CD4-positive, CD25-positive, alpha-beta regulatory T cell (primary cell): ENCODE results near the gene CACNA1B. TPM values are rescaled to one million over a fixed set of nuclear protein-coding genes. Genes with fewer than 3 reads are reported as not detected.

Source experiments
- ATAC-seq, 2 donors: fragments of 150-1000 bp; cut with Tn5 transposase; one replicate each; pipeline ENCODE4 v1.10.0; 2021; ENCODE audit warnings: low read depth in 2 of 2, moderate number of reproducible peaks in 2 of 2, moderate library complexity in 1 of 2
- DNase-seq, 3 donors: peaks; one replicate each; pipeline versions ENCODE4 v3.0.0 to v3.0.0-alpha.2; 2012 to 2022; ENCODE audit warnings: mixed read lengths in 1 of 3
- H3K27ac ChIP-seq: one replicate; pipeline ENCODE4 v1.7.0; 2013; ENCODE audit warnings: mild to moderate bottlenecking, low read length; ENCODE audit not compliant: insufficient read depth, poor library complexity, severe bottlenecking
- H3K27me3 ChIP-seq: one replicate; pipeline ENCODE4 v1.7.0; 2013; ENCODE audit warnings: low read length; ENCODE audit not compliant: control insufficient read depth, insufficient read depth
- H3K36me3 ChIP-seq: one replicate; pipeline ENCODE4 v1.7.0; 2013; ENCODE audit warnings: mild to moderate bottlenecking, low read length, moderate library complexity; ENCODE audit not compliant: control insufficient read depth, insufficient read depth
- H3K4me1 ChIP-seq: 2 replicates; pipeline ENCODE4 v1.7.0; 2013; ENCODE audit warnings: mild to moderate bottlenecking, low read length; ENCODE audit not compliant: insufficient read depth, control insufficient read depth, poor library complexity, severe bottlenecking
- H3K4me3 ChIP-seq: one replicate; pipeline ENCODE4 v1.7.0; 2013; ENCODE audit warnings: low read depth, mild to moderate bottlenecking, low read length, moderate library complexity
- H3K9me3 ChIP-seq, 2 experiments: 1 replicate in 1 of 2; 2 replicates in 1 of 2; pipeline ENCODE4 v1.7.0; 2013; ENCODE audit warnings: low read length in 2 of 2, mild to moderate bottlenecking in 1 of 2, moderate library complexity in 1 of 2; ENCODE audit not compliant: control insufficient read depth in 2 of 2
- H3K27ac Mint-ChIP-seq, 3 donors: one replicate each; pipeline ENCODE4 v1.8.0; 2020 to 2022; ENCODE audit warnings: mild to moderate bottlenecking in 3 of 3, mixed read lengths in 3 of 3, moderate library complexity in 2 of 3
- H3K27me3 Mint-ChIP-seq: one replicate; pipeline ENCODE4 v1.8.0; 2022; ENCODE audit warnings: mild to moderate bottlenecking, mixed read lengths
- H3K36me3 Mint-ChIP-seq: one replicate; pipeline ENCODE4 v1.8.0; 2020; ENCODE audit warnings: mixed read lengths
- H3K4me1 Mint-ChIP-seq, 4 donors: one replicate each; pipeline ENCODE4 v1.8.0; 2020 to 2022; ENCODE audit warnings: mixed read lengths in 4 of 4, mild to moderate bottlenecking in 1 of 4
- H3K4me3 Mint-ChIP-seq, 4 donors: one replicate each; pipeline ENCODE4 v1.8.0; 2020 to 2022; ENCODE audit warnings: mild to moderate bottlenecking in 4 of 4, mixed read lengths in 4 of 4, moderate library complexity in 3 of 4
- H3K9me3 Mint-ChIP-seq, 7 donors: one replicate each; pipeline ENCODE4 v1.8.0; 2020 to 2022; ENCODE audit warnings: mixed read lengths in 7 of 7, mild to moderate bottlenecking in 3 of 7, moderate library complexity in 2 of 7
- polyA plus RNA-seq, 4 donors: library from polyadenylated mRNA; unstranded; fragments of 300-500 nt; fragmentation: Illumina TruSeq; gene quantifications; one replicate each; pipeline ENCODE4 v1.2.3, GENCODE V29; 2021
- total RNA-seq: library from RNA; stranded (reverse); gene quantifications from one replicate; pipeline ENCODE4 v1.2.3, GENCODE V29; 2022

The CACNA1B gene
- total and polyA plus RNA-seq, 5 donors from 2014 or later = not detected

DNA sequence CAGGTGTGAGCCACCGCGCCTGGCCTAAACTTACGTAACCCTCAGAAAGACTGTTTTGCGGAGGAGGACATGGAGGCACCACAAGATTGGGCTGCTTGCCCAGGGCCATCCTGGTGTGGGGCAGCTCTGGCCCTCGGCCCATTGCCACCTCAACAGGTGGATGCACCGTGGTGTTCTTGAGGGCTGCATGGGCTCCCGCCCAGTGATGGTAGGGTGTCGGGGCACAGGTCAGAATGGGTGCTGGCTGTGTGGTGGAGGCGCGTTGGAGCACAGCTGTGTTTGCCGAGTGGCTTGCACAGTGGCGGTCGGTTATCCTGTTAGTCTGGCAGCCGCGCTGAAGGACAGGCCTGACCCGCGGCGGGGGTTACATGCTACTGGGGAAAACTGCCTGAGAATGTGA lies 196.9 kb downstream of the CACNA1B start:
- DNase-seq (no peak), ATAC-seq (no peak)
- Histone ChIP-seq H3K27me3 (no peaks in the 10 kb centered on the region), H3K36me3 (no peaks in the 10 kb centered on the region), H3K27ac (no peak overlapping the region), H3K9me3 (no peaks in the 10 kb centered on the region), H3K4me1 (no peaks in the 10 kb centered on the region), H3K4me3 (no peak overlapping the region)
- H3K4me1 Mint-ChIP-seq = no peaks in the 10 kb centered on the region
- peaks cover 7% of the 10 kb centered on the region for H3K27me3 Mint-ChIP-seq
- no peak overlapping the region for H3K27ac Mint-ChIP-seq
- H3K36me3 Mint-ChIP-seq = no peaks in the 10 kb centered on the region
- H3K4me3 Mint-ChIP-seq = no peak overlapping the region
- H3K9me3 Mint-ChIP-seq = peaks cover 0 to 2% (median 0%) of the 10 kb centered on the region in 7 donors

DNA sequence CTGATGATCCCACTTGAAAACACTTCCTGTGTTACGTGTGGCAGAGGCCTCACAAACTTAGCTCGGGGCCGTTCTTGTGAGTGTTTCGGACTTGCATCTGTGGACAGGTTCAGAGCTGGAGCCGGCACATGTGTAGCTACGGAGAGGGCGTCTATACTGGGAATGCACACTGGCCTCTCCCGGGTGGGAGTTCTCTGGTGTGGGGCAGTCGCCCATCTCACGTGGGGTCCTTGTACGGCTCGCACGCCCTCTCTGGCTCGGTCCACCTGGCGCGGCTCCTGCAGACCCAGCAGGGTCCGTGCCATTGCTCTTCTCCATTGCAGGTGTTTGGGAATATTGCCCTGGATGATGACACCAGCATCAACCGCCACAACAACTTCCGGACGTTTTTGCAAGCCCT lies 197.9 kb downstream of the CACNA1B start:
- no peak for ATAC-seq
- peaks cover 0 to 4% (median 0%) of the 10 kb centered on the region in 7 donors for H3K9me3 Mint-ChIP-seq
- no peak overlapping the region for H3K4me3 Mint-ChIP-seq
- Histone ChIP-seq H3K27me3 (no peaks in the 10 kb centered on the region), H3K27ac (no peak overlapping the region), H3K4me3 (no peak overlapping the region), H3K4me1 (no peaks in the 10 kb centered on the region), H3K9me3 (no peaks in the 10 kb centered on the region), H3K36me3 (no peaks in the 10 kb centered on the region)
- no peak overlapping the region for H3K27ac Mint-ChIP-seq
- no peak for DNase-seq
- H3K36me3 Mint-ChIP-seq = no peaks in the 10 kb centered on the region
- H3K27me3 Mint-ChIP-seq = peaks cover 2% of the 10 kb centered on the region
- H3K4me1 Mint-ChIP-seq = no peaks in the 10 kb centered on the region

DNA sequence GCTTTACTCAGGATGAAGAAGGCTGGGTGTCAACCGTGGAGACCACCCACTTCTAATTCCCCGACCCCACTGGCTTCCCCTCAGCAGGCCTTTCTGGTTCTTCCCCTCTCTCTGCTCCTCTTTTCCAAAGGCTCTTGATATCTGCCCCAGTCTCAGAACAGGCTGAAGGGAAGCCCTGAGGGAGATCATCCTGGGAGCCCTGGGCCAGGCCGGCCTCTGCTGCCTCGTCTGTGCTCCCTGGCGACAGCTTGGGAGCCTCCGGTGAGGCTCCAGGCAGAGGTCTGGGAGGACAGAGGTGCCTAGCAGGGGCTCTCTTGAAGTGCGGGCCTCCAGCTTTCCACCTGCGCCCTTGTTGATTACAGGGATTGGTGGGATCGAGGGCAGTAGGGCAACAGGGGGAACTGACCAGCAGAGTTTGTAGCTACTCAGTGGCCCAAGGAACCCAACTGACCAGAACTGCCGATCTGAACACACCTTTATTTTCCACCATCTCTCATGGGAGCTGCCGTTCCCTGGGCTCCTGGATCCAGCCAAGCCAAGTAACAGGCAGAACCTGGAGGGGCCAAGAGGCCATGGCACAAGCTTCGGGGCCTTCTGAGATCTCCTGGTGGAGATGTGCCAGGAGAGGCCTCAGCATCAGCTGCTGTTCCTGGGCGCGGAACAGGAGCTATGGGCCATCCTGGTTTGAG lies 198.5 kb downstream of the CACNA1B start:
- Mint-ChIP-seq H3K9me3 (peaks cover 0 to 4% (median 0%) of the 10 kb centered on the region in 7 donors), H3K4me1 (no peaks in the 10 kb centered on the region), H3K36me3 (no peaks in the 10 kb centered on the region), H3K27ac (no peak overlapping the region), H3K27me3 (no peaks in the 10 kb centered on the region), H3K4me3 (no peak overlapping the region)
- H3K9me3 ChIP-seq = no peaks in the 10 kb centered on the region
- ATAC-seq (no peak), DNase-seq (no peak)
- H3K4me3 ChIP-seq = no peak overlapping the region
- no peaks in the 10 kb centered on the region for H3K4me1 ChIP-seq
- H3K27ac ChIP-seq = no peak overlapping the region
- no peaks in the 10 kb centered on the region for H3K36me3 ChIP-seq
- no peaks in the 10 kb centered on the region for H3K27me3 ChIP-seq

DNA sequence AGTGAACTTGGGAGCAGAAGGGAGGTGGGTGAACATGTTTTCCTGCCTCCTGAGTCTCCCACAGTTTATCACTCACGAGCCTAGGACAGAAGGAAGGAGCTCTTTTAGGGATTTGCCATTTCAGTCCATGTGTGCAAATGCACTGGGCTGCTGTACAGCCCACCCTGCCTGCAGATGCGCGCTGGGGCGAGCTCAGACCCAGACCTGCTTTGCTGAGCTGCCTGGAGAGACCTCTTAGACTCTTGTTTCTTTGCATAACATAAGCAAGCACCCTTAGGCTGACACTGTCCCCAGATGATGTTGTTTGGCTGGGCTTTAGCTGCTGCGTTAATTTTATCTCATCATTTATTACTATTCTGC lies 199.0 kb downstream of the CACNA1B start:
- Mint-ChIP-seq H3K4me1 (no peaks in the 10 kb centered on the region), H3K9me3 (peaks cover 0 to 5% (median 0%) of the 10 kb centered on the region in 7 donors), H3K36me3 (no peaks in the 10 kb centered on the region), H3K27me3 (no peaks in the 10 kb centered on the region), H3K27ac (no peak overlapping the region), H3K4me3 (no peak overlapping the region)
- H3K36me3 ChIP-seq = no peaks in the 10 kb centered on the region
- DNase-seq = no peak
- H3K9me3 ChIP-seq = no peaks in the 10 kb centered on the region
- H3K4me3 ChIP-seq = no peak overlapping the region
- no peak overlapping the region for H3K27ac ChIP-seq
- no peaks in the 10 kb centered on the region for H3K27me3 ChIP-seq
- ATAC-seq = no peak
- H3K4me1 ChIP-seq = no peaks in the 10 kb centered on the region

DNA sequence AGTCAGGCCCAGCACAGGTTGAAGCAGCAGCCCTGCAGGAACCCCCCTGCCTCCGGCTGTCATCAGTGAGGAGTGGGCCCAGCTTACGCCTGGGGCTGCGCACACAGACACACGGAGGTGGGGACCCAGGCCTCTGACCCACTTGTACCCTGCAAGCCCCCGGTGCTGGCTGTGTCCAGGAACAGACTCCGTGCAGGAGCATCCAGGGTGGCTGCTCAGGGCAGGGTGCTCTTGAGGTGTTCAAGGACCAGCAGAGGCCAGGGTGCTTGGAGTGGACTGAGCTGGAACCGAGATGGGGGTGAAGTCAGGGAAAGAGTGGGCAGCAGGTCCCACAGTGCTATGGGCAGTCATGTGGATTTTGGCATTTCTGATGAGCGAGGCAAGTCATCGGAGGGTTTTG lies 199.5 kb downstream of the CACNA1B start:
- H3K36me3 Mint-ChIP-seq = no peaks in the 10 kb centered on the region
- no peaks in the 10 kb centered on the region for H3K4me1 Mint-ChIP-seq
- H3K9me3 ChIP-seq = no peaks in the 10 kb centered on the region
- no peaks in the 10 kb centered on the region for H3K27me3 ChIP-seq
- no peak overlapping the region for H3K27ac ChIP-seq
- H3K4me1 ChIP-seq = no peaks in the 10 kb centered on the region
- H3K9me3 Mint-ChIP-seq = peaks cover 0 to 5% (median 0%) of the 10 kb centered on the region in 7 donors
- ATAC-seq = no peak
- H3K36me3 ChIP-seq = no peaks in the 10 kb centered on the region
- no peak overlapping the region for H3K27ac Mint-ChIP-seq
- no peak overlapping the region for H3K4me3 Mint-ChIP-seq
- no peaks in the 10 kb centered on the region for H3K27me3 Mint-ChIP-seq
- no peak for DNase-seq
- H3K4me3 ChIP-seq = no peak overlapping the region

DNA sequence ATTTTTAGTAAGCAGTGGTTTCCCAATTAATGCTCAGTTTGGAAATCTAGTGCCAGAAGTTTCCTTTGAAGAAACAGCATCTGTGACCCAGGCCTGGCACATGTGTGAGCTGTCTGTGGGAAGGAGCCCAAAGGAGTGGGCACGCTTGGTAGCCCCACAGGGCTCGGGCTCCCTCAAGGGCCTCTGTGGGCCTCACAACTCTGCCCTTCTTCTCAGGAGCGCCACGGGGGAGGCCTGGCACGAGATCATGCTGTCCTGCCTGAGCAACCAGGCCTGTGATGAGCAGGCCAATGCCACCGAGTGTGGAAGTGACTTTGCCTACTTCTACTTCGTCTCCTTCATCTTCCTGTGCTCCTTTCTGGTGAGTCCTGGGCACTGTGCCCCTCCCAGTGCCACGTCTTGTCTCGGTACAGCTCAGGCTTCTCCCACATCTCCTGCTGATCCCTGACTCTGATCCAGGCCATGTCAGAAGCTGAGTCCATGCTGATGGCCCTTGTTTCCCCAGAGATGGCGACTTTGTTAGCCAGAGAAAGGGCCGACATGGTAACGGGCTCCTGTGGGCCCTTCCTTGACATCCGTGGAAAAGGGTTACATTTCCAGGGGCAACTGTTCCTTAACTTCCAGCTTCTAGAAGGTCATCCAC lies 200.4 kb downstream of the CACNA1B start:
- ATAC-seq (no peak), DNase-seq (no peak)
- Histone ChIP-seq H3K36me3 (no peaks in the 10 kb centered on the region), H3K9me3 (no peaks in the 10 kb centered on the region), H3K27ac (no peak overlapping the region), H3K4me3 (no peak overlapping the region), H3K27me3 (no peaks in the 10 kb centered on the region), H3K4me1 (no peaks in the 10 kb centered on the region)
- no peaks in the 10 kb centered on the region for H3K27me3 Mint-ChIP-seq
- peaks cover 0 to 5% (median 0%) of the 10 kb centered on the region in 7 donors for H3K9me3 Mint-ChIP-seq
- no peaks in the 10 kb centered on the region for H3K4me1 Mint-ChIP-seq
- no peaks in the 10 kb centered on the region for H3K36me3 Mint-ChIP-seq
- no peak overlapping the region for H3K4me3 Mint-ChIP-seq
- no peak overlapping the region for H3K27ac Mint-ChIP-seq

DNA sequence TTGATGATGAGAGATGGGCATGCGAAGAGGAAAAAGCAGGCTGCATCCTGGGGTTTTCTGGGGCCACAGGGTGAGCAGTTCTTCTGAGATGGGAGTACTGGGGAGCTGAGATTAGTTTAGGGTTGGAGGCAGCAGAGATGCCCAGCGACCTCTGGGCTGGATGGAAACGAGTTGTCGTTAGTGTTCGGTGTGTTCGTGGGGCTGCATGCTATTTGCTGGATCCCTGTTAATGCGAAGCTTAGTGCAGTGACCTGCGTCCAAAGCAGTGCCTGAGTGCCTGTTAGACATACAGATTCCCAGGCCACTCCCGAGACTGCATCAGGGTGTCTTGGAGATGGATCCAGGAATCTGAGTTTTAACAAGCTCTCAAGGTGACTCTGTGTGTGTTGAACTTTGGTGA lies 201.3 kb downstream of the CACNA1B start:
- H3K4me3 ChIP-seq = no peak overlapping the region
- no peaks in the 10 kb centered on the region for H3K27me3 Mint-ChIP-seq
- no peak overlapping the region for H3K27ac Mint-ChIP-seq
- ATAC-seq = no peak
- H3K36me3 Mint-ChIP-seq = no peaks in the 10 kb centered on the region
- no peaks in the 10 kb centered on the region for H3K9me3 ChIP-seq
- no peaks in the 10 kb centered on the region for H3K4me1 ChIP-seq
- peaks cover 0 to 5% (median 0%) of the 10 kb centered on the region in 7 donors for H3K9me3 Mint-ChIP-seq
- no peak overlapping the region for H3K4me3 Mint-ChIP-seq
- H3K27ac ChIP-seq = no peak overlapping the region
- H3K4me1 Mint-ChIP-seq = no peaks in the 10 kb centered on the region
- DNase-seq = no peak
- H3K36me3 ChIP-seq = no peaks in the 10 kb centered on the region
- no peaks in the 10 kb centered on the region for H3K27me3 ChIP-seq

DNA sequence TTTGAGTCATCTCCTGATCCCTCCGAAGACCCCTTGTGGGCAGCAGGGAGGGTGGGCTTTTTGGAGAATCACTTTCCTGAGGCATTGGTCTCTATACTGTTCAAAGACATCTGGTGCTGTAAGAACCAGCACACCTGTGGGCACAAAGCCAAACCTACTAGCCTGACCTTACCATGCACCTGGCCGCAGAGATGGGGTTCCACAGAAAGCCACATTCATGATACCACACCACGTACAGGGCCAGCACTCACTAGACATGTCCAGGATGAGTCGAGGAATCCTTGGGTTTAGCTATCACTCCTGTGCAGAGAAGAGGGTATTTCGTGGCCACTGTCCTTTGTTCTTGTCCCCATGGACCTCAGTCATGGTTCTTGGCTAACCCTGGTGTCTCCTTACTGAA lies 203.4 kb downstream of the CACNA1B start:
- no peak overlapping the region for H3K27ac Mint-ChIP-seq
- no peaks in the 10 kb centered on the region for H3K4me1 ChIP-seq
- H3K27me3 Mint-ChIP-seq = peaks cover 4% of the 10 kb centered on the region
- no peak overlapping the region for H3K4me3 Mint-ChIP-seq
- DNase-seq = no peak
- no peaks in the 10 kb centered on the region for H3K4me1 Mint-ChIP-seq
- H3K4me3 ChIP-seq = no peak overlapping the region
- no peak overlapping the region for H3K27ac ChIP-seq
- H3K36me3 Mint-ChIP-seq = no peaks in the 10 kb centered on the region
- no peaks in the 10 kb centered on the region for H3K27me3 ChIP-seq
- H3K9me3 ChIP-seq = peaks cover 13 to 15% of the 10 kb centered on the region in 2 experiments
- ATAC-seq = no peak
- no peaks in the 10 kb centered on the region for H3K36me3 ChIP-seq
- H3K9me3 Mint-ChIP-seq = peaks cover 0 to 12% (median 9%) of the 10 kb centered on the region in 7 donors
